Panc1 (cell line): ENCODE measurements around the gene VCX3A. TPM values are rescaled to one million over a fixed set of nuclear protein-coding genes. Genes with fewer than 3 reads are reported as not detected.

Experiments
- ATAC-seq: fragments of 200-7000 bp; cut with Tn5 transposase; 2 replicates; pipeline ENCODE4 v1.9.1; 2020; ENCODE audit warnings: mild to moderate bottlenecking, moderate library complexity
- BruUV-seq: library from RNA; stranded (reverse); fragments of 400-500 nt; replicated peaks from 2 replicates; lab custom pipeline; 2021; lab: Mats Ljungman, UMichigan
- CTCF ChIA-PET: fragments of 300-600 bp; sonication (Branson Sonifier 250); formaldehyde crosslinking; loops from one replicate; lab custom pipeline; 2022; ENCODE audit warnings: antibody characterized with exemption; lab: Charles Lee
- POLR2A ChIA-PET: fragments of 300-600 bp; sonication (Branson Sonifier 250); formaldehyde crosslinking; loops from one replicate; lab custom pipeline; 2022; ENCODE audit warnings: antibody characterized with exemption; lab: Charles Lee
- DNase-seq: peaks from one replicate; pipeline ENCODE4 v3.0.0-alpha.2; 2010; ENCODE audit warnings: low read depth, low spot score
- H3K27ac ChIP-seq: 2 replicates; pipeline ENCODE4 v1.5.1; 2011; ENCODE audit warnings: mild to moderate bottlenecking, low read length, inconsistent platforms
- H3K27me3 ChIP-seq: fragments of 200-500 bp; sonication (Bioruptor generic); 2 replicates; pipeline ENCODE4 v1.6.0; 2014; ENCODE audit warnings: low read length, inconsistent platforms; ENCODE audit not compliant: control insufficient read depth, insufficient read depth
- H3K36me3 ChIP-seq: fragments of 200-500 bp; sonication (Bioruptor generic); 2 replicates; pipeline ENCODE4 v1.5.1; 2014; ENCODE audit warnings: inconsistent platforms, mild to moderate bottlenecking, low read length, moderate library complexity; ENCODE audit not compliant: control insufficient read depth, insufficient read depth
- H3K4me1 ChIP-seq: 2 replicates; pipeline ENCODE4 v1.5.1; 2011; ENCODE audit warnings: inconsistent platforms, mild to moderate bottlenecking, low read length, moderate library complexity; ENCODE audit not compliant: control insufficient read depth, insufficient read depth
- H3K4me3 ChIP-seq, 2 experiments: 2 replicates each; pipeline ENCODE4 v1.5.1; 2011 to 2012; ENCODE audit warnings: low read depth in 2 of 2, low read length in 2 of 2, mild to moderate bottlenecking in 2 of 2, inconsistent platforms in 1 of 2, moderate library complexity in 1 of 2
- H3K9me3 ChIP-seq: fragments of 200-500 bp; sonication (Bioruptor generic); 2 replicates; pipeline ENCODE4 v1.5.1; 2014; ENCODE audit warnings: low read depth, mild to moderate bottlenecking, inconsistent platforms, low read length, moderate library complexity; ENCODE audit not compliant: control insufficient read depth, insufficient read depth
- POLR2AphosphoS5 ChIP-seq: IDR thresholded peaks from 2 replicates; pipeline ENCODE4 v1.6.1; 2012; ENCODE audit warnings: mild to moderate bottlenecking, low read depth, low read length, moderate library complexity
- SIN3A ChIP-seq: IDR thresholded peaks from 2 replicates; pipeline ENCODE4 v1.6.1; 2012; ENCODE audit warnings: low read depth, mild to moderate bottlenecking, low read length, moderate library complexity, borderline replicate concordance; ENCODE audit not compliant: insufficient read depth
- TCF7L2 ChIP-seq: IDR thresholded peaks from 2 replicates; pipeline ENCODE4 v1.6.1; 2011; ENCODE audit warnings: mild to moderate bottlenecking, low read depth, low read length, inconsistent platforms
- in situ Hi-C: cut with HindIII; loops from 2 replicates; pipeline ENCODE4 v1.10.0; 2016; ENCODE audit warnings: low sequenced_read_pairs, low pct_unique_long_range_greater_than_20kb
- intact Hi-C: fragments of 100-400 bp; cut with micrococcal nuclease; formaldehyde crosslinking; loops from one replicate; pipeline ENCODE4 v1.10.0; 2022; ENCODE audit not compliant: unreplicated experiment
- total RNA-seq: library from RNA; stranded (reverse); gene quantifications from one replicate; pipeline ENCODE4 v1.2.1, GENCODE V29; 2021; ENCODE audit not compliant: unreplicated experiment
- TF ChIP-seq, protein P1 (sequence below): fragments of 450-650 bp; IDR thresholded peaks from 2 replicates; pipeline ENCODE4 v1.5.1; 2017; ENCODE audit warnings: mild to moderate bottlenecking
- TF ChIP-seq, protein P2 (sequence below), 2 experiments: IDR thresholded peaks; 2 replicates each; pipeline ENCODE4 v1.6.1; 2011 to 2012; ENCODE audit warnings: low read depth in 2 of 2, control low read depth in 1 of 2, low read length in 1 of 2, mild to moderate bottlenecking in 1 of 2, moderate library complexity in 1 of 2; ENCODE audit not compliant: insufficient read depth in 1 of 2

Gene VCX3A
- total RNA-seq, 1 experiment from 2014 or later: not detected

- intact Hi-C loops (no loop called here), in situ Hi-C loops (no loop called here)
- TF ChIP-seq, protein P1, sequence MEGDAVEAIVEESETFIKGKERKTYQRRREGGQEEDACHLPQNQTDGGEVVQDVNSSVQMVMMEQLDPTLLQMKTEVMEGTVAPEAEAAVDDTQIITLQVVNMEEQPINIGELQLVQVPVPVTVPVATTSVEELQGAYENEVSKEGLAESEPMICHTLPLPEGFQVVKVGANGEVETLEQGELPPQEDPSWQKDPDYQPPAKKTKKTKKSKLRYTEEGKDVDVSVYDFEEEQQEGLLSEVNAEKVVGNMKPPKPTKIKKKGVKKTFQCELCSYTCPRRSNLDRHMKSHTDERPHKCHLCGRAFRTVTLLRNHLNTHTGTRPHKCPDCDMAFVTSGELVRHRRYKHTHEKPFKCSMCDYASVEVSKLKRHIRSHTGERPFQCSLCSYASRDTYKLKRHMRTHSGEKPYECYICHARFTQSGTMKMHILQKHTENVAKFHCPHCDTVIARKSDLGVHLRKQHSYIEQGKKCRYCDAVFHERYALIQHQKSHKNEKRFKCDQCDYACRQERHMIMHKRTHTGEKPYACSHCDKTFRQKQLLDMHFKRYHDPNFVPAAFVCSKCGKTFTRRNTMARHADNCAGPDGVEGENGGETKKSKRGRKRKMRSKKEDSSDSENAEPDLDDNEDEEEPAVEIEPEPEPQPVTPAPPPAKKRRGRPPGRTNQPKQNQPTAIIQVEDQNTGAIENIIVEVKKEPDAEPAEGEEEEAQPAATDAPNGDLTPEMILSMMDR: no peak
- TF ChIP-seq SIN3A (no peak), POLR2AphosphoS5 (no peak), TCF7L2 (no peak)
- TF ChIP-seq, protein P2, sequence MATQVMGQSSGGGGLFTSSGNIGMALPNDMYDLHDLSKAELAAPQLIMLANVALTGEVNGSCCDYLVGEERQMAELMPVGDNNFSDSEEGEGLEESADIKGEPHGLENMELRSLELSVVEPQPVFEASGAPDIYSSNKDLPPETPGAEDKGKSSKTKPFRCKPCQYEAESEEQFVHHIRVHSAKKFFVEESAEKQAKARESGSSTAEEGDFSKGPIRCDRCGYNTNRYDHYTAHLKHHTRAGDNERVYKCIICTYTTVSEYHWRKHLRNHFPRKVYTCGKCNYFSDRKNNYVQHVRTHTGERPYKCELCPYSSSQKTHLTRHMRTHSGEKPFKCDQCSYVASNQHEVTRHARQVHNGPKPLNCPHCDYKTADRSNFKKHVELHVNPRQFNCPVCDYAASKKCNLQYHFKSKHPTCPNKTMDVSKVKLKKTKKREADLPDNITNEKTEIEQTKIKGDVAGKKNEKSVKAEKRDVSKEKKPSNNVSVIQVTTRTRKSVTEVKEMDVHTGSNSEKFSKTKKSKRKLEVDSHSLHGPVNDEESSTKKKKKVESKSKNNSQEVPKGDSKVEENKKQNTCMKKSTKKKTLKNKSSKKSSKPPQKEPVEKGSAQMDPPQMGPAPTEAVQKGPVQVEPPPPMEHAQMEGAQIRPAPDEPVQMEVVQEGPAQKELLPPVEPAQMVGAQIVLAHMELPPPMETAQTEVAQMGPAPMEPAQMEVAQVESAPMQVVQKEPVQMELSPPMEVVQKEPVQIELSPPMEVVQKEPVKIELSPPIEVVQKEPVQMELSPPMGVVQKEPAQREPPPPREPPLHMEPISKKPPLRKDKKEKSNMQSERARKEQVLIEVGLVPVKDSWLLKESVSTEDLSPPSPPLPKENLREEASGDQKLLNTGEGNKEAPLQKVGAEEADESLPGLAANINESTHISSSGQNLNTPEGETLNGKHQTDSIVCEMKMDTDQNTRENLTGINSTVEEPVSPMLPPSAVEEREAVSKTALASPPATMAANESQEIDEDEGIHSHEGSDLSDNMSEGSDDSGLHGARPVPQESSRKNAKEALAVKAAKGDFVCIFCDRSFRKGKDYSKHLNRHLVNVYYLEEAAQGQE (IDR thresholded peaks at IDR 0.05; ENCODE audit: insufficient read depth in 1 of 2, low read depth in 2 of 2, low read length in 1 of 2): no peak
- Histone ChIP-seq H3K9me3 (no peaks in the 10 kb centered on the region), H3K27me3 (no peaks in the 10 kb centered on the region), H3K4me1 (no peaks in the 10 kb centered on the region), H3K36me3 (no peaks in the 10 kb centered on the region), H3K27ac (no peak overlapping the region), H3K4me3 (no peak overlapping the region)
- ATAC-seq: no peak
- no peak for DNase-seq
- POLR2A ChIA-PET: no interaction called here
- CTCF ChIA-PET: no interaction called here
- no TSS peak for BruUV-seq
Observed at GRCh38 chrX:6526564-6527136, 8.3 kb downstream of the VCX3A start.

DNA sequence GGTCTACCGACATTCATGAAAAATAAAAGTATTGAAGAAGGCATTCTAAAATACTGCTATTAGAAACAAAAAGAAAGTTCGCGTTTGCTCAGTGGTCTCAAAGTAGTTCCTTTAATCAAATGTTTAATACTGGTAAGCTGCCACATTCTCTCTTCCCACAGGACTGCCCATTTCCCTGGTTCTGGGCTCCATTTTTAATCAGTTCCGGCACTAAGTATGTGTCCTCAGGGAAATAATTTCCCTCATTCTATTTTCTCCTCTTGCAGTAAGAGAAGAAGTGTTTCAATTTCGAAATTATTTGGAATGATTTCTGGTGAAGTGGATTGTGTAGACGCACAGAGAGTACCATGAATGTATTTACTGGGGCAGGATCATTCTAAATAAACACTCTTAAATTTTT, 17.5 kb downstream of the VCX3A start:
- Histone ChIP-seq H3K27me3 (no peaks in the 10 kb centered on the region), H3K4me3 (no peak overlapping the region), H3K36me3 (no peaks in the 10 kb centered on the region), H3K27ac (no peak overlapping the region), H3K4me1 (no peaks in the 10 kb centered on the region), H3K9me3 (no peaks in the 10 kb centered on the region)
- ChIA-PET CTCF (no interaction called here), POLR2A (no interaction called here)
- ATAC-seq (no peak), DNase-seq (no peak)
- no TSS peak for BruUV-seq
- in situ Hi-C loops: no loop called here
- intact Hi-C loops: no loop called here
- TF ChIP-seq SIN3A: no peak
- TF ChIP-seq, protein P2 (IDR thresholded peaks at IDR 0.05; ENCODE audit: insufficient read depth in 1 of 2, low read depth in 2 of 2, low read length in 1 of 2): no peak
- TF ChIP-seq, protein P1: no peak
- TF ChIP-seq TCF7L2: no peak
- no peak for TF ChIP-seq POLR2AphosphoS5
